ENCODE measurements around the gene MRFAP1L1.

DNA sequence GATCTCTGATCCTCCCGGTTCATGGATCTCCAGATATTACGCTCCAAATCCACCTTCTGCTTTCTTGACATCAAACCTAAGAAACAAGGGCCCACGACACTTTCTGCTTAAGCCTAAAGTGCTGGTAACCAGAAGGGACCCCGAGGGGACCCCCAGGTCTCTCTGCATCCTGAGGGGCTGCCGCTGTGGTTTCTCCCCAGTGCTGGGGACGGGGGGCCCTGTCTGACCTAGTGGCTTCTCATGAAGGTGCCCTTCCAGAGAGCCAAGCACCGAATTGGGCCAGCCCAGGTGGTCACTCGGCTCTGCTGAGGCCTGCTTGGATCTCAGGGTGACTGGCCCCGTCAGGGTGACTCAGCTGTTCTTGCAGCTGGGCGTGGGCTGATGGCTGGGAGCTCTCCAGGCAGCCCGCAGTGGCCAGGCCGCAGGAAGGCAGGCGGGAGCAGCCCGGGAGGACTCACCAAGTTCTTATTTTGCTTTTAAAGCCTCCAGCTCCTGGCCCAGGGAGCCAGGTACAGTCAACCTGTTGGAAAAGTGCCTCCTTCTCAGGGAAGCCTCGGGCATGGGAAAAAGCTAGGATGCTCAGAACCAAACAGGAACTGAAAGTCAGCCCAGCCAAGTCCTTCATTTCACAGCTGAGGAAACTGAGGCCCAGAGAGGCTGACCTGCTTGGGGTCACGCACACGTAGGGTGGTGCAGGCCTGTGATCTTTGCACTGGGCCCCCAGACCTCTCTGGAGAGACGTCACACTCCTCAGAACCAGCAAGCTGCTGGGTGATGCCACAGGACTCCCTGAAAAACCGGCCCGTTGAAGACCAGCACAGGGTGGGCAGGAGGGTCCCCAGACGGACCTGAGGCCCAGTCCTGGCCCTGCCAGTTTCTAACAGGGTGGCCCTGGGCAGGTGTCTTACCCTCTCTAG, 23.0 kb upstream of the MRFAP1L1 start:
- TF ChIP-seq, protein P1, sequence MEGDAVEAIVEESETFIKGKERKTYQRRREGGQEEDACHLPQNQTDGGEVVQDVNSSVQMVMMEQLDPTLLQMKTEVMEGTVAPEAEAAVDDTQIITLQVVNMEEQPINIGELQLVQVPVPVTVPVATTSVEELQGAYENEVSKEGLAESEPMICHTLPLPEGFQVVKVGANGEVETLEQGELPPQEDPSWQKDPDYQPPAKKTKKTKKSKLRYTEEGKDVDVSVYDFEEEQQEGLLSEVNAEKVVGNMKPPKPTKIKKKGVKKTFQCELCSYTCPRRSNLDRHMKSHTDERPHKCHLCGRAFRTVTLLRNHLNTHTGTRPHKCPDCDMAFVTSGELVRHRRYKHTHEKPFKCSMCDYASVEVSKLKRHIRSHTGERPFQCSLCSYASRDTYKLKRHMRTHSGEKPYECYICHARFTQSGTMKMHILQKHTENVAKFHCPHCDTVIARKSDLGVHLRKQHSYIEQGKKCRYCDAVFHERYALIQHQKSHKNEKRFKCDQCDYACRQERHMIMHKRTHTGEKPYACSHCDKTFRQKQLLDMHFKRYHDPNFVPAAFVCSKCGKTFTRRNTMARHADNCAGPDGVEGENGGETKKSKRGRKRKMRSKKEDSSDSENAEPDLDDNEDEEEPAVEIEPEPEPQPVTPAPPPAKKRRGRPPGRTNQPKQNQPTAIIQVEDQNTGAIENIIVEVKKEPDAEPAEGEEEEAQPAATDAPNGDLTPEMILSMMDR (IDR thresholded peaks at IDR 0.05): no peak
- TF ChIP-seq POLR2A (IDR thresholded peaks at IDR 0.05): peak in 1 of 4 donors; percentile 28
- peak in 1 of 2 donors; percentile 43 for TF ChIP-seq POLR2AphosphoS5 (IDR thresholded peaks at IDR 0.05)
- no peak for TF ChIP-seq EP300 (IDR thresholded peaks at IDR 0.05)

Data from upper lobe of left lung (tissue), 4 donors.